HG02678 (cell line): ENCODE data around the gene RGS3.

Experiments used
- ATAC-seq: cut with Tn5 transposase; IDR thresholded peaks from one replicate; pipeline ENCODE4 v1.9.1; 2021; ENCODE audit warnings: mild to moderate bottlenecking, moderate library complexity; ENCODE audit not compliant: unreplicated experiment

The RGS3 gene

GRCh38 chr9:113614843-113615648 is 151.5 kb downstream of the RGS3 start:
- ATAC-seq: peak; percentile 45

GRCh38 chr9:113616116-113616515 is 152.6 kb downstream of the RGS3 start:
- no peak for ATAC-seq

GRCh38 chr9:113616621-113617496 is 153.3 kb downstream of the RGS3 start:
- no peak for ATAC-seq

- ATAC-seq: no peak
Observed at GRCh38 chr9:113617550-113617949, 154.0 kb downstream of the RGS3 start.

- no peak for ATAC-seq
Observed at GRCh38 chr9:113618836-113619490, 155.4 kb downstream of the RGS3 start.

- no peak for ATAC-seq
Observed at GRCh38 chr9:113619491-113620376, 156.2 kb downstream of the RGS3 start.

- ATAC-seq: no peak
Observed at GRCh38 chr9:113620377-113621161, 157.0 kb downstream of the RGS3 start.

- no peak for ATAC-seq
Observed at GRCh38 chr9:113621309-113621791, 157.8 kb downstream of the RGS3 start.

DNA sequence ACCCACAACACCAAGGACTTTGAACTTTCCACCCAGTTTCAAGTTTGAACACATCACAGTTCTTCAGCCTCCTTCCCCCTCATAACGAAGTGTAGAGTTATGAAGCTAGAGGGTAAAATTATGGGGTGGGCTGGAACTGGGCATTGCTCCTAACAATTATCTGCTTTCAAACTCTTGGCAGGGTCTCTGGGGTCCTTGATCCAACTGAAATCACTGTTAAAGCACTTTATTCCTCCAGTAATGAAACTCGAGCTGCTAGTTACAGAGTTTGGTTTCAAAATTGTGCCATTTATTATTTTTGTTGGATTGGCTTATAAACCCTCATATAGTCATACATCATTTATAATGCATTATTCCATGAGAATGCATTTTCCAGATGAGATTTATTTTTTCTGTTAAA is 158.5 kb downstream of the RGS3 start:
- ATAC-seq: no peak

- ATAC-seq: peak; percentile 65
Observed at GRCh38 chr9:113622600-113623400, 159.3 kb downstream of the RGS3 start.

- no peak for ATAC-seq
Observed at GRCh38 chr9:113623851-113624485, 160.4 kb downstream of the RGS3 start.

DNA sequence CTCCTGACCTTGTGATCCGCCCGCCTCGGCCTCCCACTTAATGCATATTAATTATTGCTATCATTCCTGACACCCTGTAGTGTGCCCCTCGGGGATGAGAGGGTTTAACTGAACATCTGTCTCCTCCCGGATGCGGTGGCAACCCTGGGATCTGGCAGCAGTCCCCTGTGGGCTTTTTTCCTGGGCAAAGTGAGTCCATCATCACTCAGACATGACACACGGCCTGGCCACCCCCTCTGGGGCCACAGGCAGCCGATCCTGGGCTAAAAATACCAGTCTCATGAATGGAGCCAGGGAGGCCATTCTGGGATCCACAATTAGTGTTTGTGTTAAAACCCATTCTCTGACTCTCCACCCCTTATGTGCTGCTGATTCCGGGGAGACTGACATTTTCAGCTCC is 161.2 kb downstream of the RGS3 start:
- ATAC-seq: no peak

- no peak for ATAC-seq
Observed at GRCh38 chr9:113625486-113625885, 162.0 kb downstream of the RGS3 start.

GRCh38 chr9:113626735-113627495 is 163.4 kb downstream of the RGS3 start:
- ATAC-seq: no peak

GRCh38 chr9:113628621-113629020 is 165.1 kb downstream of the RGS3 start:
- no peak for ATAC-seq

DNA sequence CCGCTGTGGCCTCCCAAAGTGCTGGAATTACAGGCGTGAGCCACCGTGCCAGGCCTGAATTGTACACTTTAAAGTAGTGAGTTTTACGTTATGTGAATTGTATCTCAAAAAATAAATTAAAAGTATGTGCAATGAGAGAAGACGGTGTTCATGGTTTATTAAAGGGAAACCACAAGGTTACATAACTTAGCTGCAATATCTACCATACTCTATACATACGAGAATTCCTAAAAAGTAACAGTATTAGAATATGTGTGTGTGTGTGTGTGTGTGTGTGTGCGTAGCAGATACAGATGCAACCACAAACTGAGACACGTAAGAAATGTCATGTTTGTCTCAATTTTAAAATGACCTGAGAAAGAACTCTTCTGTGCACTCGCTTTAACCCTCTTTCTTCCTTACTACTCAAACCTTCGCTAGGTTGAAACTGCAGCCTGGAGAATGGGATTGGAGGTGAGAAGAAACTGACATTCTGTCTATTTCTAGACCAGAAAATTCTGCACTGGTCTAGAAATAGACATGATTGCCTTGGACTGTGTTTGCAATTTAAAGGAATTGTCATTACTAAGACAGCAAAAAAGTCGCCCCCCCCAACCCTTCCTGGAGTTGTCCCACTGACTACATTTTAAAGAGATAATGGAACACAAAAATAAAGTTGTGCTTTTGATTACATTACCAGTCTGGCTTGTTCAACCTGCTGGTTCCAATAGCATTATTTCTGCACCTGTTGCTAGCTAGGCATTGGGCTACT is 167.0 kb downstream of the RGS3 start:
- no peak for ATAC-seq
